Progenitor cell of endocrine pancreas (in vitro differentiated cells): ENCODE data around the gene SHISA6. TPM values are rescaled to one million over a fixed set of nuclear protein-coding genes. Genes with fewer than 3 reads are reported as not detected.
"Not testable (repeated sequence)": the region's sequence is repeated elsewhere in the genome, so short reads cannot be mapped to it uniquely, and the experiment has no call there.

Source experiments
- DNase-seq: peaks from one replicate; pipeline ENCODE4 v3.0.0; 2021; ENCODE audit warnings: low spot score; ENCODE audit not compliant: unreplicated experiment
- H3K27ac Mint-ChIP-seq: 2 replicates; pipeline ENCODE4 v1.8.0; 2021; ENCODE audit warnings: mild to moderate bottlenecking, moderate library complexity, mixed read lengths
- H3K27me3 Mint-ChIP-seq: 2 replicates; pipeline ENCODE4 v1.8.0; 2021; ENCODE audit warnings: mixed read lengths
- H3K36me3 Mint-ChIP-seq: 2 replicates; pipeline ENCODE4 v1.8.0; 2022; ENCODE audit warnings: mixed read lengths; ENCODE audit not compliant: insufficient read depth
- H3K4me1 Mint-ChIP-seq: 2 replicates; pipeline ENCODE4 v1.8.0; 2021; ENCODE audit warnings: low read depth, mixed read lengths
- H3K4me3 Mint-ChIP-seq: 2 replicates; pipeline ENCODE4 v1.8.0; 2021; ENCODE audit warnings: low read depth, mild to moderate bottlenecking, moderate library complexity, mixed read lengths
- H3K9me3 Mint-ChIP-seq: 2 replicates; pipeline ENCODE4 v1.8.0; 2021; ENCODE audit warnings: low read depth, mixed read lengths
- total RNA-seq: library from RNA; stranded (reverse); gene quantifications from 2 replicates; pipeline ENCODE4 v1.2.1, GENCODE V29; 2021
- TF ChIP-seq, protein P1 (sequence below): fragments of 200-600 bp; sonication (generic); IDR thresholded peaks from one replicate; pipeline ENCODE4 v1.5.0; 2021; ENCODE audit warnings: antibody characterized with exemption, mild to moderate bottlenecking; ENCODE audit not compliant: unreplicated experiment

SHISA6 gene
- total RNA-seq, 1 donor from 2014 or later = 1.0 TPM

- Mint-ChIP-seq H3K27me3 (no peaks in the 10 kb centered on the region), H3K4me3 (no peak overlapping the region), H3K36me3 (no peaks in the 10 kb centered on the region), H3K27ac (no peak overlapping the region), H3K9me3 (no peaks in the 10 kb centered on the region), H3K4me1 (no peaks in the 10 kb centered on the region)
- TF ChIP-seq, protein P1, sequence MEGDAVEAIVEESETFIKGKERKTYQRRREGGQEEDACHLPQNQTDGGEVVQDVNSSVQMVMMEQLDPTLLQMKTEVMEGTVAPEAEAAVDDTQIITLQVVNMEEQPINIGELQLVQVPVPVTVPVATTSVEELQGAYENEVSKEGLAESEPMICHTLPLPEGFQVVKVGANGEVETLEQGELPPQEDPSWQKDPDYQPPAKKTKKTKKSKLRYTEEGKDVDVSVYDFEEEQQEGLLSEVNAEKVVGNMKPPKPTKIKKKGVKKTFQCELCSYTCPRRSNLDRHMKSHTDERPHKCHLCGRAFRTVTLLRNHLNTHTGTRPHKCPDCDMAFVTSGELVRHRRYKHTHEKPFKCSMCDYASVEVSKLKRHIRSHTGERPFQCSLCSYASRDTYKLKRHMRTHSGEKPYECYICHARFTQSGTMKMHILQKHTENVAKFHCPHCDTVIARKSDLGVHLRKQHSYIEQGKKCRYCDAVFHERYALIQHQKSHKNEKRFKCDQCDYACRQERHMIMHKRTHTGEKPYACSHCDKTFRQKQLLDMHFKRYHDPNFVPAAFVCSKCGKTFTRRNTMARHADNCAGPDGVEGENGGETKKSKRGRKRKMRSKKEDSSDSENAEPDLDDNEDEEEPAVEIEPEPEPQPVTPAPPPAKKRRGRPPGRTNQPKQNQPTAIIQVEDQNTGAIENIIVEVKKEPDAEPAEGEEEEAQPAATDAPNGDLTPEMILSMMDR = no peak
- no peak for DNase-seq
Observed at GRCh38 chr17:11309850-11310249, 68.8 kb downstream of the SHISA6 start.

- H3K27ac Mint-ChIP-seq, H3K9me3 Mint-ChIP-seq, DNase-seq, H3K4me3 Mint-ChIP-seq, H3K4me1 Mint-ChIP-seq, H3K36me3 Mint-ChIP-seq, H3K27me3 Mint-ChIP-seq: not testable (repeated sequence)
Observed at GRCh38 chr17:11316451-11316850, 75.4 kb downstream of the SHISA6 start.

- no peaks in the 10 kb centered on the region for H3K27me3 Mint-ChIP-seq
Observed at GRCh38 chr17:11318207-11318606, 77.2 kb downstream of the SHISA6 start.

GRCh38 chr17:11319894-11320293 is 78.9 kb downstream of the SHISA6 start:
- peaks cover 6% of the 10 kb centered on the region for H3K9me3 Mint-ChIP-seq
- no peak for DNase-seq
- H3K27ac Mint-ChIP-seq = no peak overlapping the region
- H3K4me3 Mint-ChIP-seq = no peak overlapping the region
- peaks cover 10% of the 10 kb centered on the region for H3K4me1 Mint-ChIP-seq
- H3K36me3 Mint-ChIP-seq = peaks cover 1% of the 10 kb centered on the region
- TF ChIP-seq, protein P1 = no peak
- no peaks in the 10 kb centered on the region for H3K27me3 Mint-ChIP-seq

More at GRCh38 chr17:11318207-11318606, 77.2 kb downstream of the SHISA6 start:
- Mint-ChIP-seq H3K9me3 (peaks cover 6% of the 10 kb centered on the region), H3K4me1 (peaks cover 10% of the 10 kb centered on the region), H3K27ac (no peak overlapping the region), H3K36me3 (peaks cover 1% of the 10 kb centered on the region), H3K4me3 (no peak overlapping the region)
- DNase-seq = no peak
- TF ChIP-seq, protein P1 = no peak

DNA sequence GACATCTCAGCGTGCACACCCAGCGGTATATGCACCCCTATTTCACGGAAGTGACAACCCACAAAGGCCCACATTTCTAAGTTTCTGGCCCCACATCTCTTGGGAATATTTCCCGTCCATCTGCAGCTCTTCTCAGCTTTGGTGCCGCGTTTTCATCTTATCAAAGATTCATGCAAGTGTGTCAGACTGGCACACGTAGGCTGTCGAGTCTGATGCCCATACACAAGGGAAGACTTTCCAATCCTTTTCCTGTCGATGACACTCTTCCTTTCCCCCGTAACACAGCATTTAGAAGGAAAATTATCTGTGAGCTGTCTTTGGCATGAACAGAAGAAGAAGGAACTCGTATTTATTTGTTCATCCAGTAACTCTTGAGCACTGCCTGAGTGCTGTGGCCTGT is 83.0 kb downstream of the SHISA6 start:
- TF ChIP-seq, protein P1 = no peak
- peaks cover 6% of the 10 kb centered on the region for H3K9me3 Mint-ChIP-seq
- no peak for DNase-seq
- H3K27me3 Mint-ChIP-seq = peaks cover 4% of the 10 kb centered on the region
- no peak overlapping the region for H3K27ac Mint-ChIP-seq
- H3K4me1 Mint-ChIP-seq = peaks cover 10% of the 10 kb centered on the region
- H3K36me3 Mint-ChIP-seq = peaks cover 1% of the 10 kb centered on the region
- H3K4me3 Mint-ChIP-seq = no peak overlapping the region

DNA sequence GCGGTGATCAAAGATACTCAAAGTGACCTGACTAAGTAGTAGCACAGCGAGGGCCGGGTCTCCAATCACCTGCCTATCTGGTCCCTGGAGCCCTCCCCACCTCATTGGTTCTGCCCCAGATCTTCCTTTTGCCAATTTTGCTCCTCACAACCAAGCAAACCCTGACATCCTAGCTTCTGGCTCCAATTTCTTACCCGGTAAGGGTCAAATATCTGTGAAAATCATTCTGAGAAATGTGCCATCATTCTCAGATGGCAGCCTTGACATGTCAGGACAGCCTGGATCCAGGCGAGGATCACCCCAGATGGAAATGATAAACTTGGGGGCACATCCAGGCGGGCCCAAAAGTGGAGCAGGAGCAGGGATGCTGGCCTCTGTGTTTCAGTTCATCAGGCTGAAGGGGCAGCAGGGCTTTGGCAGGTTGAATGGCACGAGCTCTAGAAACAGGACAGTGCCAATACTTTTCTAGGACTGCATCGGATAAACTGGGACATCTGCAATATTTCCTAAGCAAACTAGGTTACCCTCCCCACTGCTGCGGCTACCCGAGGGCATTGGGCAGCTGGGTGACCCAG is 83.9 kb downstream of the SHISA6 start:
- Mint-ChIP-seq H3K4me3 (no peak overlapping the region), H3K36me3 (peaks cover 1% of the 10 kb centered on the region), H3K27me3 (peaks cover 4% of the 10 kb centered on the region), H3K9me3 (peaks cover 2% of the 10 kb centered on the region), H3K4me1 (peaks cover 5% of the 10 kb centered on the region), H3K27ac (no peak overlapping the region)
- TF ChIP-seq, protein P1 = no peak
- DNase-seq = no peak
